Measurements from ENCODE around the gene DUSP3. TPM values are rescaled to one million over a fixed set of nuclear protein-coding genes. Genes with fewer than 3 reads are reported as not detected.

Gene DUSP3
- 10 to 100 TPM; 33.7 to 58.4 (median 36.8) TPM for total RNA-seq

DNA sequence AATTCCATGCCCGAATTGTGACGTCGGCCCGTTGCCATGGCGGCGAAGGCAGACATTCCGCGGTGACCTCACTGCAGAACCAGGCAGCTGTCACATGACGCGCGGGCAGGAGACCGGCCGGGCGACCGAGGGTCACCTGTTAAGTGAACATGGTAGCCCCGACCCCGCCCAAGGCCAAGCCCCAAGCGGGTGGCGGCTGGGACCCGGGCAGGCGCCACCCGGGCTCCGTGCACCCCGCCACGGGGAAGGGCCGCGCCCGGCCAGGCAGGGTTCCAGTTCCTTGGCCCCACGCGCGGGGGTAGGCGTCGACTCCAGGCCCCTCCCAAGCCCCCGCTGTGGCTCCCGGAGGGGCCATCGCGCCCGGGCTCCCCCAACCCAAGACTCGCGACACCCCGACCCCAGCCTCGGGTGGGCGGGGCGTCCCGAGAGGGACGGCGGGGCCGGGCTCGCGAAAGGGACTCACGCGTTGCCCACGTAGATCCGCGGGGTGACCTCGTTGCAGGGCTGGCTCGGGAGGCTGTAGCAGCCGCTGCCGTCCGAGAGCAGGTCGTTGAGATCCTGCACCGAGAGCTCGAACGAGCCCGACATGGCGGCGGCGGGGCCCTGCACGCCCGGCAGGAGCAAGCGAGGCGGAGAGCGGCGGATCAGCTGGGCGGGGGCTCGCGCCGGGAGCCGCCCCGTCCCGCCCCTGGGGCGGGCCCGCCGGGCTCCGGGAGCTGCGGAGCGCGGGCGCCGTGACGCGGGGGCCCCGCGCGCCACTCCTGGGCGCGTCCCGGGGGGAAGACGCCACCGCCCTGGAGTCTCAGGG is at the start of gene DUSP3:
DUSP3 (minus strand) TSS at position 641 of the 808 bp plus-strand sequence; CDS start at position 588, 53 bp downstream.
- intact Hi-C loops (cut with DNase I): no loop called here
- H3K4me3 ChIP-seq: peak within 1 kb of the TSS; percentile 84 to 100 (median 90)
- peaks cover 0 to 15% (median 0%) of the 10 kb centered on the region in 4 donors for H3K27me3 ChIP-seq
- TF ChIP-seq CTCF (IDR thresholded peaks at IDR 0.05): no peak
- TF ChIP-seq POLR2A (IDR thresholded peaks at IDR 0.05): peak in 3 of 4 donors; percentile 65 to 92 (median 86)
- no peaks in the 10 kb centered on the region for H3K9me3 ChIP-seq
- no CpG with 5 or more reads among the region's 100 CpGs for WGBS, 2 donors
- peak within 1 kb of the TSS; percentile 98 to 100 (median 98) for H3K27ac ChIP-seq
- H3K36me3 ChIP-seq: peaks cover 0 to 34% (median under 1%) of the 10 kb centered on the region in 3 donors
- DNase-seq: peak; percentile 39
- peaks cover 6 to 54% (median 22%) of the 10 kb centered on the region in 3 donors for H3K4me1 ChIP-seq

DNA sequence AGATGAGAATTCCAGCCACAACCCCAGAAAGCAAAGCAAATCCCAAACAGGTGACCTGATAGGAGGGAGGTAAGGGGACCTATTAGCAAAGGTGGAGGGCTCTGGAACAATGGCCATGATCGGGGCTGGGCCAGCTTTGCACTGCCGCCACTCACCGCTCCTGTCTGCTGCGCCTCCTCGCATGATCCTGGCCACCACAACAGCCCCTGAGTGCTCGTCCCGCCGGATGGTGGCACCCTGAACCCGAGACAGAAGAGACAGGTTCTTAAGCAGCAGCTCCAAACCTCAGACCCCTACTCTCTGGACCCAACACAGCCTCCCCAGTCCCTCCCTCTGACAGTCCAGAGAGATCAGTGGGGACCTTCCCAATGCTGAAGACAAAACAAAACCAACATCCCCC is 48.8 kb upstream of the DUSP3 start:
- no peak overlapping the region for H3K4me3 ChIP-seq
- TF ChIP-seq POLR2A (IDR thresholded peaks at IDR 0.05): no peak
- TF ChIP-seq CTCF (IDR thresholded peaks at IDR 0.05): no peak
- peaks cover 3 to 31% (median 12%) of the 10 kb centered on the region in 3 donors for H3K4me1 ChIP-seq
- 94% methylated on average over 6 of the region's 9 CpGs; no CpG with 5 or more reads in 1 of the 2 donors for WGBS, 2 donors
- peaks cover 0 to 64% (median 6%) of the 10 kb centered on the region in 3 donors for H3K36me3 ChIP-seq
- intact Hi-C loops (cut with DNase I): no loop called here
- DNase-seq: no peak
- H3K27ac ChIP-seq: no peak overlapping the region
- H3K27me3 ChIP-seq: no peaks in the 10 kb centered on the region
- no peaks in the 10 kb centered on the region for H3K9me3 ChIP-seq

- TF ChIP-seq POLR2A (IDR thresholded peaks at IDR 0.05) (no peak), CTCF (IDR thresholded peaks at IDR 0.05) (no peak)
- WGBS, 2 donors: 55 to 80% methylated on average over 7 of the region's 7 CpGs
- no peaks in the 10 kb centered on the region for H3K27me3 ChIP-seq
- H3K4me3 ChIP-seq: no peak overlapping the region
- no peaks in the 10 kb centered on the region for H3K9me3 ChIP-seq
- peaks cover 3 to 24% (median 6%) of the 10 kb centered on the region in 3 donors for H3K4me1 ChIP-seq
- DNase-seq: no peak
- peaks cover 0 to 75% (median 6%) of the 10 kb centered on the region in 3 donors for H3K36me3 ChIP-seq
- intact Hi-C loops (cut with DNase I): no loop called here
- no peak overlapping the region for H3K27ac ChIP-seq
Observed at GRCh38 chr17:43826206-43826605, 47.4 kb upstream of the DUSP3 start.

DNA sequence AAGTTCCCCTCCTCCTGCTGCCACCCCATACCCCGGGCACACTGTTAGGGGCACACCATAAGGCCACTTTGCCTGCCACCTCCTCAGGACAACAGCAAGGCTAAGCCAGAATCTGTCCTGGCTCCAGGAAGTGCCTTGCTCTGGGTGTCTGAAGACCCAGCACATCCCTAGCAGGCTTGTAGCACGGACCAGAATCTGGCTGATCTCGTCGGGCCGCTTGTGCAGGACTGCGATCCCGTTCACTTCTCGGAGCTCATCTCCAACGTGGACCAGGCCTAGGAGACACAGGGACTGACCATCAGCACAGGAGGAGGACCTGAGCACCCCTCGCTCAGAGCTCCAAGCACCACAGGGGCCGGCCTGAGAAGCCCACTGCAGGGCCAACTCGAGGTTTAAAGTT is 46.8 kb upstream of the DUSP3 start:
- no peak for DNase-seq
- no peak for TF ChIP-seq CTCF (IDR thresholded peaks at IDR 0.05)
- H3K4me1 ChIP-seq: peaks cover 3 to 23% (median 6%) of the 10 kb centered on the region in 3 donors
- intact Hi-C loops (cut with DNase I): no loop called here
- H3K36me3 ChIP-seq: peaks cover 0 to 77% (median 6%) of the 10 kb centered on the region in 3 donors
- no peak overlapping the region for H3K4me3 ChIP-seq
- no peaks in the 10 kb centered on the region for H3K27me3 ChIP-seq
- H3K9me3 ChIP-seq: no peaks in the 10 kb centered on the region
- H3K27ac ChIP-seq: no peak overlapping the region
- 88% methylated on average over 1 of the region's 12 CpGs; no CpG with 5 or more reads in 1 of the 2 donors for WGBS, 2 donors

- intact Hi-C loops (cut with DNase I): no loop called here
- H3K4me3 ChIP-seq: no peak overlapping the region
- no peaks in the 10 kb centered on the region for H3K27me3 ChIP-seq
- WGBS, 2 donors: 66 to 74% methylated on average over 10 of the region's 10 CpGs
- peak overlapping the region; percentile 29 to 76 (median 61) for H3K27ac ChIP-seq
- no peaks in the 10 kb centered on the region for H3K9me3 ChIP-seq
- TF ChIP-seq CTCF (IDR thresholded peaks at IDR 0.05) (no peak), POLR2A (IDR thresholded peaks at IDR 0.05) (no peak)
- peaks cover 0 to 79% (median 0%) of the 10 kb centered on the region in 3 donors for H3K36me3 ChIP-seq
- H3K4me1 ChIP-seq: peaks cover 3 to 23% (median 6%) of the 10 kb centered on the region in 3 donors
- DNase-seq: no peak
Observed at GRCh38 chr17:43823350-43824084, 44.7 kb upstream of the DUSP3 start.

All from esophagus squamous epithelium (tissue), 5 donors.